Stomach (tissue), 4 donors: ENCODE results near the gene DNALI1.
A peak's percentile ranks its signal among the peaks of the same experiment; 100 is the strongest.

Experiments used
- CTCF ChIP-seq, 7 experiments: fragments of 450-650 bp in 4 of 7; fragments of 200-600 bp in 3 of 7; sonication (generic) in 3 of 7; IDR thresholded peaks; one replicate each; pipeline ENCODE4 v1.5.1; 2016 to 2019; ENCODE audit warnings: antibody characterized with exemption in 7 of 7, control low read depth in 2 of 7, mild to moderate bottlenecking in 1 of 7
- EP300 ChIP-seq: sonication (generic); formaldehyde crosslinking; IDR thresholded peaks from one replicate; pipeline ENCODE4 v1.6.1; 2017; ENCODE audit warnings: antibody characterized with exemption
- POLR2A ChIP-seq, 4 donors: fragments of 450-650 bp; IDR thresholded peaks; one replicate each; pipeline ENCODE4 v1.6.1; 2016; ENCODE audit warnings: antibody characterized with exemption in 4 of 4, control low read depth in 2 of 4, mild to moderate bottlenecking in 1 of 4, moderate library complexity in 1 of 4
- POLR2AphosphoS5 ChIP-seq, 3 donors: sonication (generic); formaldehyde crosslinking; IDR thresholded peaks; one replicate each; pipeline ENCODE4 v1.6.1; 2016; ENCODE audit warnings: antibody characterized with exemption in 3 of 3

GRCh38 chr1:37575692-37576091 lies 19.0 kb downstream of the DNALI1 start:
- TF ChIP-seq CTCF (IDR thresholded peaks at IDR 0.05) (no peak), POLR2AphosphoS5 (IDR thresholded peaks at IDR 0.05) (peak in 2 of 3 donors; percentile 9 to 37), EP300 (no peak), POLR2A (IDR thresholded peaks at IDR 0.05) (no peak)
